T-helper 2 cell treated with Interferon-gamma antibody and Interleukin-4, amounts not matched to agents 5 μg/mL and 100 μg/mL, for 36 hours (primary cell): ENCODE data around the gene IL1B.

Experiments used
- DNase-seq: peaks from one replicate; pipeline ENCODE4 v3.0.0; 2021; ENCODE audit warnings: low spot score
- H3K27ac Mint-ChIP-seq: one replicate; pipeline ENCODE4 v1.8.0; 2021; ENCODE audit warnings: mild to moderate bottlenecking, mixed read lengths
- H3K27me3 Mint-ChIP-seq: one replicate; pipeline ENCODE4 v1.8.0; 2021; ENCODE audit warnings: low read depth, mixed read lengths
- H3K36me3 Mint-ChIP-seq: one replicate; pipeline ENCODE4 v1.8.0; 2021; ENCODE audit warnings: low read depth, mixed read lengths
- H3K4me1 Mint-ChIP-seq: one replicate; pipeline ENCODE4 v1.8.0; 2021; ENCODE audit warnings: low read depth, mixed read lengths
- H3K4me3 Mint-ChIP-seq: one replicate; pipeline ENCODE4 v1.8.0; 2022; ENCODE audit warnings: mild to moderate bottlenecking, moderate library complexity, mixed read lengths
- H3K9me3 Mint-ChIP-seq: one replicate; pipeline ENCODE4 v1.8.0; 2021; ENCODE audit warnings: mixed read lengths

The IL1B gene

DNA sequence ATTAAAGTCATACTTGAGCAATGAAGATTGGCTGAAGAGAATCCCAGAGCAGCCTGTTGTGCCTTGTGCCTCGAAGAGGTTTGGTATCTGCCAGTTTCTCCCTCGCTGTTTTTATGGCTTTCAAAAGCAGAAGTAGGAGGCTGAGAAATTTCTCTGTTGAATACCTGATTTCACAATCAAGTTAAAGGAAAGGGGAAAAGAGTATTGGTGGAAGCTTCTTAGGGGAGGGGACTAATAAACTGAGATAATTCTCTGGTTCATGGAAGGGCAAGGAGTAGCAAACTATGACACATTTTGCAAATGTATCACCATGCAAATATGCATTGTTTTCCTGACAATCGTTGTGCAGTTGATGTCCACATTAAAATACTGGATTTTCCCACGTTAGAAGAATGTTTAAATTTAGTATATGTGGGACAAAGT lies at the start of gene IL1B:
Gene IL1B, minus strand, starts transcription at position 85 of the 423 bp plus-strand sequence. CDS start 550 bp downstream, outside the sequence.
- H3K9me3 Mint-ChIP-seq: no peaks in the 10 kb centered on the region
- peaks cover 29% of the 10 kb centered on the region for H3K27me3 Mint-ChIP-seq
- DNase-seq: no peak
- no peaks in the 10 kb centered on the region for H3K36me3 Mint-ChIP-seq
- no peaks in the 10 kb centered on the region for H3K4me1 Mint-ChIP-seq
- H3K4me3 Mint-ChIP-seq: no peak within 1 kb of the TSS
- no peak within 1 kb of the TSS for H3K27ac Mint-ChIP-seq

DNA sequence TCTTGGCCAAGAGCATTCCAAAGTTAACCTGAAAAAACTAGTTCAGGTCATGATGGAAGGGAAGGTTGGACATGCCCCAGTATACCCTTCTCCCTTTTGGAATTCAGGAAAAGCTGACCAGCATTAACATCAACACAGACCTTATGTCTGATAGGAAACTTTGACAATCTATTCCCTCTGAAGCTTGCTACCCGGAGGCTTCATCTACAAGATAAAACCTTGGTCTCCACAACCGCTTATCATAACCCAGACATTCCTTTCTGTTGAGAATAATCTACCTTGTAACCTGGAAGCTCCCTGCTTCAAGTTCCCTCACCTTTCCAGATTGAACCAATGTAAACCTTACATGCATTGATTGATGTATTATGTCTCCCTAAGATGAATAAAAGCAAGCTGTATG lies 49.7 kb upstream of the IL1B start:
- Mint-ChIP-seq H3K36me3 (no peaks in the 10 kb centered on the region), H3K27me3 (no peaks in the 10 kb centered on the region), H3K4me3 (no peak overlapping the region), H3K4me1 (peaks cover 18% of the 10 kb centered on the region), H3K9me3 (no peaks in the 10 kb centered on the region), H3K27ac (no peak overlapping the region)
- DNase-seq: no peak

DNA sequence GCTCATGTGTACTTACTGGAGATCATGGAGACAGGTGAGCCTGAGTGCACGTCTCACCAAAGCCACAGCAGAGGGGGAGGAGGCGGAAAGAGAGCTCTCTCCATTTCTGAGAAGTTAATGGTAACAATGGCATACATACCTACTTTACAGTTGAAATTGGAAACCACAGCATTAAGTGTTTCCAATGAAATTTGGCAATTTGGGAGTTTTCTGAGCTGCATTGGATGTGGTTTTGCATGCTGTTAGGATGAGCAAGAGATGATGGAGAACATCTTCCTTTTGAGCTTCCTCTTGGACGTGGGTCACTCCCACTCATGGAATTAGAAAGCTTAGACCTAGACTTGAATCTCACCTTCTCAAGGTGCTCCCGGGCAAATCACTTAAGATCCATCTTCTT lies 48.9 kb upstream of the IL1B start:
- Mint-ChIP-seq H3K27me3 (no peaks in the 10 kb centered on the region), H3K9me3 (no peaks in the 10 kb centered on the region), H3K27ac (no peak overlapping the region), H3K4me3 (peak overlapping the region; percentile 34), H3K36me3 (no peaks in the 10 kb centered on the region), H3K4me1 (peaks cover 25% of the 10 kb centered on the region)
- DNase-seq: no peak

DNA sequence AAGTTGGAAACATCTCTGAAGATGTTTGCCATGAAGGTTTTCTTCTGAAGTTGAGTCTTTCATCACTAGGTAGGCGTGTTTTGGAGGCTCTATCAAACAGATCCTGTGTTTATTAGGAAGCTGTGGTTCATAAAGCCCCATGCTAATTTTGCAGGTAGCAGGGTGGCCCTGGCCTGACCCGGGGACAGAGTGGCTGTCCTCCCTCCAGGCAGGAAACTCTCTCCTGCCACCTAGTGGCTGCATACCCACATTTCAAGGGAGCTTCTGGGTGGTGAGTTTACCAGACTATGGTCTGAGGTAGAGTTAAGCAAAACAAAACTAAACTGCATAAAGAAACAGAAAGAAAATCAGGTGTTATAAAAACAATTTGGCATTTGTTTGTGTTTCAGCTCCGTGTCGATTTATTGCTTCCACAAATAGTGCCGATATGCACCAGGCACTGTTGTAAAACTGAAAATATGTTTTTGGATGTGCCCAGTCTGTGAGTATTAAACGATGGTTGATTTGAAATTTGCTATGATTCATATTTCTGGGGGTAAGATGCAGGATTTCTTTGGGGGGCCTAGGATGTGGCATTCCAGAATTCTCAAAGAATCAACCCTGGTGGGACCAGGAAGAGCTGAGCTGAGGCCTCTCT lies 48.4 kb upstream of the IL1B start:
- no peaks in the 10 kb centered on the region for H3K9me3 Mint-ChIP-seq
- peak; percentile 64 for DNase-seq
- no peak overlapping the region for H3K27ac Mint-ChIP-seq
- no peaks in the 10 kb centered on the region for H3K27me3 Mint-ChIP-seq
- peak overlapping the region; percentile 34 for H3K4me3 Mint-ChIP-seq
- H3K4me1 Mint-ChIP-seq: peaks cover 30% of the 10 kb centered on the region
- H3K36me3 Mint-ChIP-seq: no peaks in the 10 kb centered on the region

DNA sequence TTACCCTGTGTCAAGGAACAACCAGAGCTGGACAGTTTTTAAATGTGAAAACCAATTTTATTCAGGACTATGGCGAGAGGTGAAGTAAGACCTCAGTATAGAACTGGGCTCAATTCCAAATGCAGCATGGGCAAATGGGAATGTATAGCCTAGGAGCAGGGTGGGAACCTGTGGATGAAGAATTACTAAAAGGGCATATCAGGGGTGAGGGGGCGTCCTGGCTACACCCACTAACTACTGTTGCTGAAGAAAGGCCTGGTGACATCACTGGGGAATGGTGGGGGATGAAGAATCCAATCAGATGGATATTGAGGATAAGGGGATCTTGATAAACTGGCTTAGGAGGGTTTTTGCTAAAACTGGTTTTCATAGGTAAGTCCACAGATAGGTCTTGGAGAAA lies 47.1 kb upstream of the IL1B start:
- no peak for DNase-seq
- Mint-ChIP-seq H3K27me3 (no peaks in the 10 kb centered on the region), H3K36me3 (no peaks in the 10 kb centered on the region), H3K4me1 (peaks cover 34% of the 10 kb centered on the region), H3K27ac (no peak overlapping the region), H3K4me3 (no peak overlapping the region), H3K9me3 (no peaks in the 10 kb centered on the region)

DNA sequence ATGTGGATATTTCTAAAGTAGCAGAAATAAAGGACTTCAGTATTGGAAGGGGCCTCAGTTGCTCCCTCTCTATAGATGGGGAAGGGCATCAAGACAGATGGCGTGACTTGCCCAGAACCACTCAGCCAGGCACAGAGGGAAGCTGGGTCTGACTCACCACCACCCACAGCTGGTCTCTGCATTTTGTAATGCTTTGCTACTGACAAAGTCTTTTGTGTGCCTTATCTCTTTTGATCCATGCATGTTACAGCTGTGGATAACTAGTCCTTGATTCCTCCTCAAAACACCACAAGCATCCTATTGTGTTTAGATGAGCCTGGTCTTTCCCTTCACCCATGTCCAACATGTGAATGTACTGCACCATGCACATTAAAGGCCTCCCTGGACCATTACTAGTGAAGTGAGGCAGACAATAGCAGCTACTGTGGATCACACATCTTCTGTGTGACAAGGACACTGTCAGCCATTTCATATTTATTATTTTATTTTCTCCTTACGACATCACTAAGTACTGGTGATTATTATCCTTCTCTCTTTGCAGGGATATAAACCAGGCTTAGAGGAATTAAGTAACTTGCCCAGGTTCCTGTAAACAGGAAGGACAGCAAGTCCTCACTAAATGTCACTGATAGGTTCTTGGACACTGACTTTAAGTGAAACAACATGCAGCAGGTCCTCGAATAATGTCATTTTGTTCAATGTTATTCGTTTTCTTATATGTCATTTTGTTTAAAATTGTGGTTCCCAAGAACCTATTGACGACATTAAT lies 44.8 kb upstream of the IL1B start:
- H3K27me3 Mint-ChIP-seq: no peaks in the 10 kb centered on the region
- no peaks in the 10 kb centered on the region for H3K9me3 Mint-ChIP-seq
- H3K4me1 Mint-ChIP-seq: peaks cover 34% of the 10 kb centered on the region
- H3K36me3 Mint-ChIP-seq: no peaks in the 10 kb centered on the region
- peak; percentile 59 for DNase-seq
- no peak overlapping the region for H3K4me3 Mint-ChIP-seq
- H3K27ac Mint-ChIP-seq: peak overlapping the region; percentile 62

DNA sequence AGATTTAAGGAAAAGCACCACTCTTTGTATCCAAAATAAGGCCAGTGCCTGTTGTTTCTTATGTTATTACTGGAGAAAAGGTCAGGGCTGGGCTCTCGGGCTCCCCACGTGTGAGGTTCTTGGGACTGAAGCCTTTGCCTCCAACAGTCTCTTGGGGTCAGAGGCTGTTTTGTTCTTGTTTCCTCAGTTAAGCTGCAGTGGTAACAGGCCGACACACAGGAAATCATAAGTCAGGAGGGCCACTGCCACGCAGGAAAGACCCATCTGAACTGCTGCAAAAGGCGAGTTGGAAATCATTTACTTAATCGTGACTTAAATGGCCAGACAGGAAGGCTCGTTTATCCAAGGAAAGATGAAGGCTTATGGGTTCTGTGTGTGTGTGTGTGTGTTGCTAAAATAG lies 44.1 kb upstream of the IL1B start:
- Mint-ChIP-seq H3K4me3 (no peak overlapping the region), H3K36me3 (no peaks in the 10 kb centered on the region), H3K27me3 (no peaks in the 10 kb centered on the region), H3K4me1 (peaks cover 32% of the 10 kb centered on the region), H3K9me3 (no peaks in the 10 kb centered on the region), H3K27ac (peak overlapping the region; percentile 62)
- DNase-seq: no peak

DNA sequence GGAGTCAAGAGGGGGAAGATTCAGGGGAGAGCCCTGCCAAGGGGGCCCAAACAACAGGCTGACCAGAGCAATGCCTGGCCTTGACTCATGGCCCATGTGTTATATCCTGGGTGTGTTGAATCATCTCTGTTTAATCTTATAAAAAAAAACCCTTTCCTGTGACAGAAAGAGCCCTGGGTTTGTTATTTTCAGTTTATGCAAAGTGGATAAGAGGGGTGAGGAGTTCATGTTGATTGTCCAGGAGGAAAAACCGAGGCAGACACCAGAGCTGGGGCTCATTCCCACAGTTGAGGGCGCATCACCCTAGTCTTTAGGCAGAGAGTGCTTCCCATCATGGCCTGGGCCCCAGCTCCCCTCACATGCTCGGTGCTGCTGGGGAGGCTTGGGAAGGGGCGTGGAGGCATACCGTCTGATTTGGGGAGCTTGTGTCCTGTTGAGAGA lies 43.5 kb upstream of the IL1B start:
- Mint-ChIP-seq H3K27me3 (peaks cover 4% of the 10 kb centered on the region), H3K4me1 (peaks cover 28% of the 10 kb centered on the region), H3K36me3 (no peaks in the 10 kb centered on the region), H3K9me3 (no peaks in the 10 kb centered on the region), H3K27ac (peak overlapping the region; percentile 33), H3K4me3 (no peak overlapping the region)
- DNase-seq: no peak

DNA sequence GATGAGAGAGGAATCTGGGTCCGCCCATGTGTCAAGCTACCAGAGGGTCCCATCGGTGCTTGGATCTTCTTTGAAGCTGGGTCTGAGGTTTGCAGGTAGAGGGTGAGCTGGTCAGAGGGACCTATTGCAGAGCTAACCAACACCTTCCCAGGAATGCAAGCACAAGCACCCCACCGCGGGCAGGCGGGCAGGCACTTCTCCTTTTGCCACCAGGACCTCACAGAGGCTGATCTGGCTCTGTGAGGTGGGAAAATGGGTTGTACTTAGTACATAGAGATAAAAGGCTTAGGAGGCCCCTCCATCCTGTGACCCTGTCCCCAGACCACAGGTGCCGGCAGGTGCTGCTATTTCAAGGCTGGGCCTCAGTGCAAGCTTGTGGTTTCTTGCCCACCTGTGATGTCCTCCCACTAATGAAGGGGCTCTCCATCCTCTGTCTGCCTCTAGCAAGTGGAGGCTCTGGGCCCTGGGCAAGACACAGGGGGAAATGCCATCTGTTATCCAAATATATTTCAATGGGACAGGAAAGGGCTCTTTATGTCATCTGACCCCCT lies 43.0 kb upstream of the IL1B start:
- no peak overlapping the region for H3K27ac Mint-ChIP-seq
- H3K36me3 Mint-ChIP-seq: no peaks in the 10 kb centered on the region
- peaks cover 22% of the 10 kb centered on the region for H3K4me1 Mint-ChIP-seq
- H3K27me3 Mint-ChIP-seq: peaks cover 5% of the 10 kb centered on the region
- H3K4me3 Mint-ChIP-seq: no peak overlapping the region
- no peak for DNase-seq
- no peaks in the 10 kb centered on the region for H3K9me3 Mint-ChIP-seq

DNA sequence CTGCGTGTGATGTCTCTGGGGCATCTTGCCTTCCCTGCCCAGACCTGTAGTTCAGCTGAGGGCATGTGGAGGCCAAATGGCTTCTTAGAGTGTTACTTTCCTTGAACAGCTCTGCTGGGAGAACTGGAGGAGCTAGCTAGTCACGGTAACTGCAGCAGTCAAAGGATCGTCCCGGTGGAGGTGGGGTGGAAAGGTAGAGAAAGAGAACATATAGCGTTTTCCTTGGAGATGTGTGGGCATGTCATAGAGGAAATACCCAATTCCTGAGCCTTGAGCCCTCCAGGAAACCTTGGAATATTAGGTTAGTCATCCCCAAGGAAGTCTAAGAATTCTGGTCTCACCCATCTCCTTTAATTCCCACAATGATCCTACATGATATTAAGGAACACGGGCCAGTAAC lies 40.8 kb upstream of the IL1B start:
- no peak for DNase-seq
- Mint-ChIP-seq H3K27ac (no peak overlapping the region), H3K9me3 (no peaks in the 10 kb centered on the region)

DNA sequence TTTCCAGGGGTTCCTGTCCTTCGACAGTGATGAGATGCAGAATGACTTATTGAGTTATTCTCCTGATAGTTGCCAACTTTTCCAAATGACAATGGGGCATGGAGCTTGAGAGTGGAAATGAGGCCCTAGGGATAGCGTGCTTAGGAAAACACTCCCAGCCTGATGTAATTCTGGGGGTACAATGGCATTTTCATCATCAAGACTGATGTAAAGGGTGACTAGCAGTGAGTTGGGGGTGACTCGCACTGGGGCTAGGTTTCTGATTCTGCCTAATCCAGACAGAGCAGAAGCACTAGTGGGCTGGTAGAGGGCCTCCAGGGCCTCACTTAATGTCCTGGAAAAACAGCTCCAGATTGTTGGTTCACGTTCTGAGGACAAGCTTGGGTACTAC lies 40.4 kb upstream of the IL1B start:
- Mint-ChIP-seq H3K9me3 (no peaks in the 10 kb centered on the region), H3K27ac (no peak overlapping the region), H3K36me3 (no peaks in the 10 kb centered on the region)

More for the DNA sequence above, 40.8 kb upstream of the IL1B start:
- H3K4me1 Mint-ChIP-seq: peaks cover 20% of the 10 kb centered on the region
- no peak overlapping the region for H3K4me3 Mint-ChIP-seq
- H3K27me3 Mint-ChIP-seq: peaks cover 21% of the 10 kb centered on the region
- no peaks in the 10 kb centered on the region for H3K36me3 Mint-ChIP-seq

DNA sequence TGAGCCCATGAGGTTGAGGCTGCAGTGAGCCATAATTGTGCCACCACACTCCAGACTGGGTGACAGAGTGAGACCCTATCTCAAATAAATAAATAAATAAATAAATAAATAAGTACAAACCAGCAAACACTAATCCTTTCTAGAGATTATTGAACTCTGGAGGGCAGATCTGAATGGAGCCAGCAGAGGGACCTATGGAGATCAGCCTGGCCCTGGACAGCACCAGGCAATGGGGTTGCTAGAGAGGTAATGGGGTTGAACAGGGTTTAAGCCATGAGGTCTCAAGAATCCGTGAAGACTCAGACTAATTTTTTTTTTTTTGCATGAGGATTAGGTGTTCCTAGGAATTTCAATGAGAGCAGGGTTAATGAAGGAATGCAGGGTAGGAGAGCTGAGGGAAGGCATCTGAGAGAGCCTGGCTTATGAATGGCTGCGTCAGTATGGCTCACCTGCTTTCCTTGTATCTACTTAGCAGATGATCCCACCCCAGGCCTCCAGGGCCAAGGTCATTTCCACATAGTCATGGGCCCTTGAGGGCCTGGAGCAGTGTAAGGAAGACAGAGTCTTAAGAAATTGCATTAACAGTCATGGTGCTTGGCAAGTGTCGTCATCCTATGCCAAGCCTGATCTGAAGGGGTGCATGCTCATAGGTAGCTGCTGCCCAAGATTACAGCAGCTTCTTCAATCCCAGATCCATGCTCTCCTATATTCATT lies 39.8 kb upstream of the IL1B start:
- Mint-ChIP-seq H3K27me3 (peaks cover 29% of the 10 kb centered on the region), H3K4me3 (no peak overlapping the region), H3K27ac (no peak overlapping the region), H3K4me1 (peaks cover 17% of the 10 kb centered on the region), H3K9me3 (no peaks in the 10 kb centered on the region), H3K36me3 (no peaks in the 10 kb centered on the region)
- no peak for DNase-seq

More for the DNA sequence above, 40.4 kb upstream of the IL1B start:
- no peak overlapping the region for H3K4me3 Mint-ChIP-seq
- peaks cover 20% of the 10 kb centered on the region for H3K4me1 Mint-ChIP-seq
- no peak for DNase-seq
- peaks cover 25% of the 10 kb centered on the region for H3K27me3 Mint-ChIP-seq

DNA sequence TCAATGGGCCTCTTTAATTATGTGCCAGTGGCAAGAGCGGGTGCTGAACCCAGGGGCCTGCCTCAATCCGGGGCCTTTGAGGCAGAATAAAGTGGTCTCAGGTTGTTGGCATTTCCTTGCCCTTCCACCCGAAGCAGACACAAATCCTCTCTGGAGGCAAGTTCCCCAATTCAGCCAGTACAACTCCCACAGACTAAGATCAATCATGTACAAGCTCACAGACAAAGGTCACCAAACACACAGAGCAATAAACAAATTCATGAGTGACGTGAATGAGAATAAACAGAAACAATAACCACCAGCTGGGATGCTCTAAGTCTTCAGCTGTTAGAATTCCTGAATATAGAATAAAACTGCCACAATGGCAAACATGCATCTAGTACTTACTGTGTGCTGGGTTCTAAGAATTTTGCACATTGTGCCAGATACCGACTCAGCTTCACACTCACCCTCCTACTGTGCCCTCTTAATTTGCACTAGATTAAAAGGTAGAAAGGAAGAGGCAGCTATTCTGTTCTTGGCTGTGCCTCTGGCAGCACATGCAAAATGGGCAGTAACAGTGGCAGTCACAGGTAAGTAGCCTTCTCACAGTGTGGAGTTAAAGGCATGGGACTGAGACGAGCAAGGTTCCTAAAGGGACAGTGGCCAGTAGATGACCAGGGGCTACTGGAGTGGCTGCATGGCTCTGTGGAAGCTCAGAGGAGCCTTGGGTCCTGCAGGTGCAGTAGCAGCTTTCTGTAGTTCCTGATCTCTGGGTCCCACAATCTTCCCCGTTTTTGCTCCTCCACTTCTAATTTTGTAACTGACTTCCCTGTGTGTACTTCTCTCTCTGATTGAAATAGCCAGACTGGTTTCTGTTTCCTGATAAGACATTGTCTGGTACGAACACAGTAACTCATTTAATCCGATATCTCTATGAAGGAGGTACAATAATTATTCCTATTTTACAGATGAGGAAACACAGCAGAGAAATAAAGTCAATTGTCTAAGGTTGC lies 34.6 kb upstream of the IL1B start:
- peaks cover 7% of the 10 kb centered on the region for H3K9me3 Mint-ChIP-seq
- peaks cover 41% of the 10 kb centered on the region for H3K27me3 Mint-ChIP-seq
- peaks cover 8% of the 10 kb centered on the region for H3K4me1 Mint-ChIP-seq
- no peak for DNase-seq
- no peaks in the 10 kb centered on the region for H3K36me3 Mint-ChIP-seq
- H3K27ac Mint-ChIP-seq: no peak overlapping the region
- H3K4me3 Mint-ChIP-seq: no peak overlapping the region
